ENCODE data around the gene ZNF865. TPM values are rescaled to one million over a fixed set of nuclear protein-coding genes. Genes with fewer than 3 reads are reported as not detected.

Gene ZNF865
- total RNA-seq: 1.00 and 1.2 TPM in 2 replicates

DNA sequence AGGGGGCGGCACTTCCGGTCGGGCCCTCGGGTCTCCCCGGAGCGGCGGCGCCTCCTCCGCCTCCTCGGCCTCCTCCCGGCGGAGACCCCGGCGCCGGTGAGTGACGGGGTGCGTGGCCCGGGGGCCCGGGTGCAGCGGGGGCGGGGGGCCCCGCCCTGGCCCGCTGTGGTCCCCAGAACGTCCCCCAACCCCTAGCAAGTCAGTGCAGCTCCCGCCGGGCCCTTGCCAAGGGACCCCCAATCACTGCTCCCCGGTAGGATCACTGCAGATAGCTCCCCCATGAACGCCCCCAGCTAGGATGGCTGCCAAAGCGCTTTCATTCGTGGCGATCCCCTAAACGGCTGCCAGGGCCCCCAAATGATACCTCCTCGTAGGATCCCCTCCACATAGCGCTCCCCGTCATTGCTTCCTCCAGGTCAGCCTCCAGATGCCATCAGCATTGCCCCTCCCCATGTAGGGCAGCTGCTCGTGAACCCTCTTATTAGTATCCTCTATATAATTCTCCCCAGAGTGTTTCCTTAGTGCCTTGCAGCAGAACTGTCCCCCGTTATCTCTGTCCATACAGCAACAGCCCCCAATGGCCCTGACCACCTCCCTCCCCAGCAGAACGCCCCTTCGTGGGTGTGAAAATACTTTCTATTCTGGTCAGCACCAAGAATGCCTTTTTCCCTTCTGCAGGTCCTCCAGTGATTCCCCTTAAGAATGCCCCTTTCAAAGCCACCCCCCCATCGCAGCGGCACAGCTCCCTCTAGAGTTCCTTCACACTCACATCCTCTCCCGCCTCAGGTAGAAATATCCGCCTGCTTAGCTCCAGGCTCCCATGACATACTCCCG lies at the start of gene ZNF865:
ZNF865 (plus strand) TSS at position 11 of the 834 bp plus-strand sequence. CDS start 7,972 bp downstream, outside the sequence.

DNA sequence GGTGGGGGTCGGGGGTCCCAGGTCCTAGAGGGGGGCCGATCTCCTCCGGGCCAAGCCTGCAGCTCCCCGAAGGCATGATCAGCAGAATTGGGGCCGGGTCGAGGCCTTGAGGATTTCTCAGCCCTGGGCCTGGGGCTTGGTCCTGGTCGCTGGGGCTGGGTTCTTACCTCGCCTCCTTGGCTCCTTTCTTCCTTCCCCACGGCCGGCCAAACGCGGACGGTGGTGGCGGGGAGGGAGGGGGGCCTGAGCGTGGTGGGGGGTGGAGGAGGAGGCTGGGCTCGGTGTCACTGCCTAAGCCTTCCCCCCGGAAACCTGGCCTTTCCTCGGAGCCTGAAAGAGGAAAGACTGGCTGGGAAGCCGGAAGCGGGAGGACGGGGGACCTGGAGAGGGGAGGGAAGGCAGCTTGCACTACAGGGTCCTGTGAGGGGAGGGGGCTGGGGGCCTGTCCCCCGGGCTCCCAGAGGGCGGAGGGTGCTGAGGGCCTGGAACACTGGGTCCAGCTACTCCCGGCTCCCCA lies 24.8 kb upstream of the ZNF865 start, which contains the start of gene ZNF579:
ZNF579 (minus strand) TSS at position 221 of the 517 bp plus-strand sequence. CDS start 1,209 bp downstream, outside the sequence.

DNA sequence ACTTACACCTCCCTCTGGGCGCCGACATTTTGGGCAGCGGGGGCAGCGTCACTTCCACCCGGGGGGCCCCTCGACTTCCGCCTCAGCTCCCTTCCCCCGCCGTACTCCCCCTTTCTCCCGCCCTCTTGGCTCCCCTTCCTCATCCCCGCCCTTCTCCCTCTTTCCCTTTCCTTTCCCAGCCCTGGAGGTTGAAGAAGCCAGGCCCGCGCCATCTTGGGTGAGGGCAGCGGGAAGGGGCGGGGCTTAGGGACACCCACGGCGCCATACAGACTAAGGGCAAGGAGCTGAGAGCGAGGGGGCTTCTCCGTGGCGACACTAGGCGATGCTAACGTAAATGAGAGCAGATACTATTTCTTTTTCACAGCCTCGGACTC lies 6.0 kb upstream of the ZNF865 start, which contains the start of gene FIZ1:
FIZ1 (minus strand) TSS at position 50 of the 374 bp plus-strand sequence. CDS start 1,652 bp downstream, outside the sequence.

DNA sequence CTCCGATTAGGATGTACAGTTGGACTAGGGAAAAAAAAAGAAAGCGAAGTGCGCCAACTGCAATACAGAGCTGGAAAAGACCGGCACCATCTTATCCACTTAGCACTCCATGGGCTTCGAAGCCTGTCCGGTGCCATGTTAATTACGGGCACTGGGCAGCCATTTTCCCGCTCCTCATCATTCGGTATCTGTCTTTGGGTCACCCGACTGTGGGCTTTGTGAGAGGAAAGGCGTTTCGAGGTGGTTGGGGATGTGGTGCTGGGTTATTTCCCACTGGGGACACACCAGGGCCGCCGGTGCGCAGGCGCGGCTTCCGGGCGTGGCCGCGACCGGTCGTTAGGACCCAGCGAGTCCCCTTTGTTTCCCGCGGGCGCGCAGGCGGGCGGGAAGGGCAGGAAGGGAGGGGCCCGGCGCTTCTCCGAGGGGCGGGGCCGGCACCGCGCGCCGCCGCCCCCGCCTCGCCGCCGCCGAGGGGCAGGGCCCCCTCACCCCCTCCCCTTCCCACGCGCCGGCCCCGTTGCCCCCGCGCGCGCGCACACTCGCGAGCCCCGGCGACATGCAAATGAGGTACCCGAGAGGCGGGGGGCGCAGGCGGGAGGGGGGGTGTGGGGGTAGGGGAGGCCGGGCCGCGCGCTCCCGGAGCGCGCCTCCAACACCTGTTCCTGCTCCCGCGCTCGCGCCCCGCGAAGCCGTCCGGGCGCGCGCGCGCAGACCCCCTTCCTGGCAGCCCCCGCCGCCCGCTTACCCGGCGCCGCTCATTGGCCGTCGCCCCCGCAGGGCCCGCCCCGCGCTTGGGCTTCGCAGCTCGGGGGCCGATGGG lies 5.4 kb upstream of the ZNF865 start, which contains the start of gene ZNF524:
ZNF524 (plus strand) TSS at position 447 of the 820 bp plus-strand sequence. CDS start 1,825 bp downstream, outside the sequence.

DNA sequence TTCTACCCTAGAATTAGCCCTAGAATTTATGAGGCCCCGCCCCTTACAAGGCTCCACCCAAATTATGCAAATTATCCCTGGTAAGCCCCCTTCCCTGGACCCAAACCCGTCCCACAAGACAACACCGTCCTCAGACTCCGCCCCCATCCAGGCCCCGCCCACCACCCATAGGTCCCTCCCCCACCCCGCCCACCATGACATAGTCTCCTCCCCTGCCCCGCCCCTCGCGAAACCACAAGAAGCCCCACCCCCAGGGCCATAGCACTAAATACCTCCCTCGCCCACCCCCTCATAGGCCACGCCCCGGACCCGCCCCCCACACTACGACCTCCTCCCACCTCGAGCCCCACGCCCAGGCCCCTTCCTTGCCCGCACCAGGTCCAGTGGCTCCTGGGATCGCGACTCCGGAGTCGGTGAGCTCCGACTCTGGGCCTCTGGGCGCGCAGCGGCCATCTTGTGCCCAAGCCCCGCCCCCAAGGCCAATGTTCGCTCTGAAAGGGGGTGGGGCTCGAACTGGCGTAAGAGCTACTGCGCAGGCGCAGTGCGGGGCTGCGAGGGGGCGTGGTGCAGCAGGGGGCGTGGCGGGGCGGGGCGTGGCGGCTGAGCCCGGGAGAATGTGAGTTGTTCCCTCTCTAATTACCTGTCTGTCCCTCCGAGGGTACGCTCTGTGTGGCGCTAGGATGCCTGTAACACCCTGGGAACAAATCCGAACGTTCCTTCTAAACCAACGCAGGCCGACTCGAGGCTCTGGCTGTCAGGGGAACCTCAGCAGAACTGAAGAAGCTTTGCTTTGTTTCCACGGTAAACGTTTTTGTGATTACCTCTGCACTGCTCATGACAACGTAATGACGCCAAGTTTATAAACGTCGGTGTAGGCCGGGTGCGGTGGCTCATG lies 18.9 kb downstream of the ZNF865 start, which contains the start of gene ZNF784:
ZNF784 (minus strand) TSS at position 458 of the 895 bp plus-strand sequence; CDS start at position 453, 5 bp downstream.

DNA sequence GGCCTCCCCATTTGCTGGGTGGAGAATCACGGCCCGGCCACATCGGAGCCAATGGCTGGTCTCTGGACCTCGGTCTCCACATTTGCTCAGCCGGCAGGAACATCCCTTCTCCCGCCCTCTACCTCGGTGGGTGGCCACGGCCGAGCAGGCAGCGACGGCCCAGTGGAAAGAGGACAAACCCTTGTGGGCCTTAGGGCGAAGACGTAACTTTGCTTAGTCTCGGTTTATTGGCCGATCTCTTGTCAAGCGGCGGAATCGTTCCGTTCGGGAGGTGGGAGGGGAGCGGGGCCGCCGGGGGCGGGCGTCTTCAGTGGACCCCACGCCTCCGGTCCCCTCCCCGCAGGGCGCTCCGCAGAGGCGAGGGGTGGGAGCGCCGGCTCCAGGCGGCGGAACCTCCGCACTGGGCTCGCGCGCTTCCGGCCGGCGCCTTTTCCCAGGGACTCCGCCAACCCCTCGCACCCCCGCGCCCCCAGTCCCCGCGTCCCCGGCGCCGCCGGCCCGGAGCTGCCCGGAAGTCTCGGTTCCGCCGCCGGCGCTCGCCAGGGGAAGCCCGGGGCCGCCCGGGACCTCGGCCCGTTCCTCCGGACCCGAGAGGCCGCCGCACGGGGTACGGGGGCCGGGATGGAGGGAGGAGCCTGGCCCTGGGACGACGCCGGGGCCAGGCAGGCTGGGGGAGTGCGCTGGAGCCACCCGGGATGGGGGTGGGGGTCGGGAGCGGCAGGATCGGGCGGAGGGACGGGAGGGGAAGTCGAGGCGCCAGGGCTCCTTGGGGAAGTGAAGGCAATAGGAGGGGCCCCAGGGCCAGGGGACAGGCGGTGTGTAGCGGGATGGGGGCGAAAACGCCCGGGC lies 35.4 kb downstream of the ZNF865 start, which contains the start of gene ZNF580:
ZNF580 (plus strand) TSS at position 426 of the 849 bp plus-strand sequence. CDS start 1,507 bp downstream, outside the sequence.

DNA sequence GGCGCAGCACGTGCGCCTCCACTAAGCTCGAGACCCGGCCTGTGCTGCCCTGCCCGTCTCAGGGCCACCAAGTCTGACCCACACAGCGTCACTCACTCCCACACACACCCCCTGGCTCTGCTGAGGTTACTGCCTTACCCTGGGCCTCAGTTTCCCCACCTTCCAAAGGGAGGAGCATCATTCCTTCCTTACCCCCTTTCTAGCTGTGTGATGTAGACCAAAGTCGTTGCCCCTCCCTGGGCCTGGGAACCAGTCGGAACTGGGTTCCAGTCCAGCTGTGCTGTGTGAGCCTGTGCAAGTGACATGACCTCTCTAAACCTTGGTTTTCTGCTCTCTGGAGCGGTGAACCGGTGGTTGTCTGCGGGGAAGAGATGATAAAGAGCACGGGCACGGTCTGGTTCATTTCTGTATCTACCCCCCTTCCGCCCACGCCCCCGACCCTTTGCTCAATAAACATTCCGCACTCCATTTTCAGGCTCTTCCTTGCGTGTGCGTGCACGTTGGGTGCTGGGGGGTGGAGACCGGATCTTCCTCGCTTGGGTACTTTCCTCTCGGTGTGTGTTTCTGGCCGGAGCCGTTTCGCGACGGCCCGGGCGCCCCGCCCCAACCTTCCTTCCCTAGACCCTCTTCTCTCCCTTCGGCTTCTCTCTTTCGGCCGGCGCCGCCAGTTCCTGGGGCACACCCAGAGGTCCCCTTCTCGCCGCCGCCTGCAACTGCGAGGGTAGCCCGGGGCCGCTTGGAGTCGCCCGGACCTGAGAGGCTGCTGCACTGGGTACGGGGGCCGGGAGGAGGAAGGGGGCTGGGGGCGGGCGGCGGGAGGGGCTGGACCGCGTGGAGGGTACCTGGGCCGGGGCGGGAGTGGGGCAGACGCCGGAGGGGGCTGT lies 37.8 kb downstream of the ZNF865 start, which contains the start of gene ZNF581:
ZNF581 (plus strand) TSS at position 647 of the 884 bp plus-strand sequence. CDS start 923 bp downstream, outside the sequence.

DNA sequence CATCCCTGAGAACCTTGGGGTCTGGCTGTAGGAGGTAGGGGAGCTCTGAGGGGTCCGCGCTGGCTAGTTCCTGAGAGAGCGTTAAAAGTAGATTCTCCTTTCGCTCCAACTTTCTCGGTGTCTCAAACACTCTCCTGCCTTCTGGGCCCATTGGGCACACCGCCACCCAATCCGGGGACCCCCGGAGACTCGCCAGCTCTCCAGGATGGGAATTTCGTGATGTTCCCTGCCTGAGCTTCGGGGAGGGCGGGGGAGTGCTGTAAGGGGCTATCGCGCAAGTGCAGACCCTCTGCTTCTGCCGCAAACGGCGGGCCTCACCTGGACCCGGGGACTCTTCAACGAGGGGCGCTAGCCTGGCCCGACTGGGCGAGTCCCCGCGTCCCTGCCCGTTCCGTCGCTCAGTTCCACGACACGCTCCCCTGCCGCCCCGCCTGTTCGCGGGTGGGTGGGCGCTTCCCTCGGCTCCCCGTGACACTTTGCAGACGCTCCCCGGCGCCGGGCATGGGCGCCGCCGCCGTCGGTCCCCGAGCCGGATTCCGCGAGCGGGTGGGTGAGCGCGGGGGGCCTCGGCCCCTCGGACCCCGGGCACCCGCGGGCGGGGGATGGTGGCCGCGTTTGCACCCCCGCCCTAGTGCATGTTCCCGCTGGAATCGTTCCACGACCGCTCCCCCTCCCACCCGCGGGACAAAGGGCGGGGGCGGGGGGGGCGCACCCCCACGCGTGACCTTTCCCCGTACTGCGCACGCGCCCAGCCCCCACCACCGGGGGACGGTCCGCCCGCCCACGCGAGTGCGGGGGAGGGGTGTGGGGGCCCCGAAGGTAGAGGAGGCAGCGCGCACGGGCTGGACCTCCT lies 42.5 kb downstream of the ZNF865 start, which contains the start of gene CCDC106:
CCDC106 (plus strand) TSS at position 481 of the 853 bp plus-strand sequence. CDS start 835 bp downstream, outside the sequence.

DNA sequence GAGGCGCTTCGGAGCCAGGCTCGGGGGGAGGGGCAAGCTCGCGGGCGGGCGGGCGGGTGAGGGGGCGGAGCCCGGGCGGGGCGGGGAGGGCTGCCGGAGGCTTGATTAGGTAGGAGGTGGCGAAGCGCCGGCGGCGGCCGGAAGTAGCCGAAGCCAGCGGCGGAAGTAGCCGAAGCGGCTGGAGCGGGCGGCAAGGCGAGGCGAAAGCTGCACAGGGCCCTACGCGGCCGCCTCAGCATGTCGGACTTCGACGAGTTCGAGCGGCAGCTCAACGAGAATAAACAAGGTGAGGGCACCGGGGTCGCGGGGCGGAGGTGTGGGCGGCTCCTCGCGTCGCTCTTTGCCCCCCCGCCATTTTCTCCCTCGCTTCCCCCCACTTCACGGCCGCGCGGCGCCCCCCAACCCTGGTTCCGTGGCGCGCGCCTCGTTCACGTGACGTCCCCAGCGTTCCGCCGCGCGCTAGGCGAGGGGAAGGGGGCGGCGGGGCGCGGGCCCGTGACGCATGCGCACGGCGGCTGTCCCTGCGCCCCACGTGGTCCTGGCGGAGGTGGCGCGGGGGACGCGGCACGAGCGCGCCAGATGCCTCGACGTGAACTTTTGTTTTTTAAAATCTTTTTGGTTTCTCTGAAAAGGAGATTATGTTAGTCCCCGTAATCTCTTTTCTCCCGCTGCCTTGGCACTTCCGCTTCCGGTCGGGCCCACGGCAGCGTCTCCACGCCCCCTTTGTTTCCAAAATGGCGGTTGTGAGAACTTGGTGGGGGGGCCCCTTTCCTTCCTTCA lies 49.6 kb downstream of the ZNF865 start, which contains the start of gene U2AF2:
U2AF2 (plus strand) TSS at position 168 of the 780 bp plus-strand sequence; CDS start at position 238, 70 bp downstream.

Other genes with a start within 250 kb of the ZNF865 start
- gene GARIN5B, start 242.4 kb upstream of the ZNF865 start, total RNA-seq: not detected in 2 replicates
- gene IL11, start 235.2 kb upstream of the ZNF865 start, total RNA-seq: 6.9 and 8.5 TPM in 2 replicates
- 0.37 TPM in 1 of 2 replicates, not detected in the other for gene TMEM190, start 228.8 kb upstream of the ZNF865 start, total RNA-seq
- gene TMEM238, start 221.4 kb upstream of the ZNF865 start, total RNA-seq: 0.33 and 0.75 TPM in 2 replicates
- 393 and 410 TPM in 2 replicates for gene RPL28, start 219.7 kb upstream of the ZNF865 start, total RNA-seq
- 268 and 487 TPM in 2 replicates for gene UBE2S, start 197.9 kb upstream of the ZNF865 start, total RNA-seq
- not detected in 2 replicates for gene SHISA7, start 162.3 kb upstream of the ZNF865 start, total RNA-seq
- gene ISOC2, start 144.0 kb upstream of the ZNF865 start, total RNA-seq: 52.5 and 63.2 TPM in 2 replicates
- not detected in 2 replicates for gene C19orf85, start 140.9 kb upstream of the ZNF865 start, total RNA-seq
- 1.5 and 1.9 TPM in 2 replicates for gene ZNF628, start 129.0 kb upstream of the ZNF865 start, total RNA-seq
- gene NAT14, start 120.5 kb upstream of the ZNF865 start, total RNA-seq: 19.1 and 29.9 TPM in 2 replicates
- gene SSC5D, start 117.2 kb upstream of the ZNF865 start, total RNA-seq: 22.4 and 38.0 TPM in 2 replicates
- gene SBK2, start 68.5 kb upstream of the ZNF865 start, total RNA-seq: 0.11 and 1.5 TPM in 2 replicates
- gene SBK3, start 60.1 kb upstream of the ZNF865 start, total RNA-seq: 0.12 TPM in 1 of 2 replicates, not detected in the other
- 3.8 and 5.9 TPM in 2 replicates for gene ZNF579, start 24.8 kb upstream of the ZNF865 start, total RNA-seq
- gene FIZ1, start 6.1 kb upstream of the ZNF865 start, total RNA-seq: 2.7 and 3.0 TPM in 2 replicates
- 7.7 and 9.9 TPM in 2 replicates for gene ZNF524, start 5.4 kb upstream of the ZNF865 start, total RNA-seq
- gene ZNF784, start 18.9 kb downstream of the ZNF865 start, total RNA-seq: 4.4 and 5.4 TPM in 2 replicates
- 4.1 and 4.2 TPM in 2 replicates for gene ZNF580, start 35.4 kb downstream of the ZNF865 start, total RNA-seq
- gene ZNF581, start 38.0 kb downstream of the ZNF865 start, total RNA-seq: 12.3 and 22.5 TPM in 2 replicates
- 2.5 and 8.5 TPM in 2 replicates for gene CCDC106, start 42.6 kb downstream of the ZNF865 start, total RNA-seq
- 117 and 168 TPM in 2 replicates for gene U2AF2, start 49.4 kb downstream of the ZNF865 start, total RNA-seq
- 79.4 and 112 TPM in 2 replicates for gene EPN1, start 69.6 kb downstream of the ZNF865 start, total RNA-seq
- not detected in 2 replicates for gene NLRP9, start 132.8 kb downstream of the ZNF865 start, total RNA-seq
- gene RFPL4A, start 153.4 kb downstream of the ZNF865 start, total RNA-seq: not detected in 2 replicates
- not detected in 2 replicates for gene RFPL4AL1, start 163.5 kb downstream of the ZNF865 start, total RNA-seq
- not detected in 2 replicates for gene NLRP11, start 226.4 kb downstream of the ZNF865 start, total RNA-seq
- gene NLRP4, start 230.9 kb downstream of the ZNF865 start, total RNA-seq: not detected in 2 replicates

Data from uterine smooth muscle cell (primary cell).